GM12865 (cell line): ENCODE results near the gene ATP6V0D1.

Experiments
- DNase-seq: peaks from one replicate; pipeline ENCODE4 v3.0.0; 2010; ENCODE audit warnings: low read depth
- H3K4me3 ChIP-seq: 2 replicates; pipeline ENCODE4 v1.5.1; 2011; ENCODE audit warnings: mild to moderate bottlenecking, low read depth, low read length, control low read depth
- TF ChIP-seq, protein P1 (sequence below): IDR thresholded peaks from 2 replicates; pipeline ENCODE4 v1.5.1; 2011; ENCODE audit warnings: low read length, control low read depth, low read depth, inconsistent platforms; ENCODE audit not compliant: insufficient read depth; ENCODE audit errors: missing control alignments

ATP6V0D1 gene

GRCh38 chr16:67391424-67392300 lies 89.3 kb downstream of the ATP6V0D1 start:
- no peak for DNase-seq
- no peak overlapping the region for H3K4me3 ChIP-seq
- TF ChIP-seq, protein P1, sequence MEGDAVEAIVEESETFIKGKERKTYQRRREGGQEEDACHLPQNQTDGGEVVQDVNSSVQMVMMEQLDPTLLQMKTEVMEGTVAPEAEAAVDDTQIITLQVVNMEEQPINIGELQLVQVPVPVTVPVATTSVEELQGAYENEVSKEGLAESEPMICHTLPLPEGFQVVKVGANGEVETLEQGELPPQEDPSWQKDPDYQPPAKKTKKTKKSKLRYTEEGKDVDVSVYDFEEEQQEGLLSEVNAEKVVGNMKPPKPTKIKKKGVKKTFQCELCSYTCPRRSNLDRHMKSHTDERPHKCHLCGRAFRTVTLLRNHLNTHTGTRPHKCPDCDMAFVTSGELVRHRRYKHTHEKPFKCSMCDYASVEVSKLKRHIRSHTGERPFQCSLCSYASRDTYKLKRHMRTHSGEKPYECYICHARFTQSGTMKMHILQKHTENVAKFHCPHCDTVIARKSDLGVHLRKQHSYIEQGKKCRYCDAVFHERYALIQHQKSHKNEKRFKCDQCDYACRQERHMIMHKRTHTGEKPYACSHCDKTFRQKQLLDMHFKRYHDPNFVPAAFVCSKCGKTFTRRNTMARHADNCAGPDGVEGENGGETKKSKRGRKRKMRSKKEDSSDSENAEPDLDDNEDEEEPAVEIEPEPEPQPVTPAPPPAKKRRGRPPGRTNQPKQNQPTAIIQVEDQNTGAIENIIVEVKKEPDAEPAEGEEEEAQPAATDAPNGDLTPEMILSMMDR: no peak

GRCh38 chr16:67390816-67391423 lies 90.0 kb downstream of the ATP6V0D1 start:
- no peak overlapping the region for H3K4me3 ChIP-seq
- DNase-seq: no peak
- TF ChIP-seq, protein P1: no peak

DNA sequence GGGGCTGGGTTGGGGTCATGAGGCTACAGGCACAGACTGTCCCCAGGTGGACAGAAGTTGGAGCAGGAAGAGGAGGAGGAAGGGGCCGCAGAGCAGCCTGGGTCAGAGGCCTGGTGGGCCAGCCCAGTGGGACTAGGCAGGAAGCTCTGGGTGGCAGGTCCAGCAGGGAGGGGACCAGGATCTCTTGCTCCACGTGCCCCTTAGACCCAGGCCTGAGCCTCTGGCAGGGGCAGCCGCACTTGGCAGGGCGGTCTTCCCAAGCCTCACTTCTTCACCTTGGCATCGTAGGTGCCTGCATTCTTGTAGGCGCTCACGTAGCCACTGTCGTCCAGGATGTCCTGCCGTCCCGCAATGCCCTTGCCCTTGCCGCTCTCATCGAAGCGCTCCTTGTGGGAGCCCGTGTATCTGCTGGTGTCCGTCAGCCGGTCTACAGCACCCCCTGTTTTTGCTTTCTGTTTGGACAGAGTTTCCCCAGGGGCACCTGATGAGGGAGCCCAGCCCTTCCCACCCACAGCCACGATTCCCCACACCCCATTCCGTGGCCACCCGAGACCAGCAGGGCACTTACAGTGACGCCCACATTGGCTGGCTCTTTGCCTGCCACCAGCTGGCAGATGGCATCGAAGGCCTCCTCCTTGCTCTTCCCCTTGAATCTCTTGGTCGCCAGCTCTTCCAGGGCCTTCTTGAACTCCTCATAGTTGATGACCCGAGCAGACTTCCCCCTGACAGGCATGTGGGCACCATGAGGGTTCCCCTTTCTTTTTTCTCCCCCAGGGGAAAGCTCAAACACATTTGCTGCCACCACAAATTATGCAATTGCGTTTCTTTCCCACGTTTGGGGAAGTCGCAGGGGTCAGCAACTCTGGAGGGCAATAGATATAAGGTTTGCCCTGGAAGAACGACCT lies 90.8 kb downstream of the ATP6V0D1 start:
- TF ChIP-seq, protein P1: no peak
- no peak for DNase-seq
- H3K4me3 ChIP-seq: no peak overlapping the region

DNA sequence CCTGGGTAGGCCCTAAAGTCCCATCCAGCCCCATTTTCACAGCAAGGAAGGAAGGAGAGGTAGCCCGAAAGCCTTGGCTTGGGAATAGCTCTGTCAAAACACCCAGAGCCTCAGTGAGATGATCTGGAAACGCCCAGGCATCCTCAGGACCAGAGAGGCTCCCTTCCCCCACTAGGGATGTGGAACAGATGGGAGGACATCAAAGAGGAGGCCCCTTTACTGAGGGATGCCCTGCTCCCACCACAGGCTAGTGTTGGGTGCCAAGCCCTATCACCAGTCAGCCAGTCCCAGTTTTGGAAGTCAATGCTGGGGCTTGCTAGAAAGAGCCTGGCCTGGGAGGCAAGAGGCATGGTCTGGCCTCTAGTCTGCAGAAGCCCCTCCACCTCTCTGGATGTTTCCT lies 92.4 kb downstream of the ATP6V0D1 start:
- no peak for DNase-seq
- TF ChIP-seq, protein P1: no peak
- no peak overlapping the region for H3K4me3 ChIP-seq

GRCh38 chr16:67388191-67388590 lies 92.8 kb downstream of the ATP6V0D1 start:
- no peak overlapping the region for H3K4me3 ChIP-seq
- TF ChIP-seq, protein P1: no peak
- no peak for DNase-seq
